ENCODE results near the gene PDE11A.
A peak's percentile ranks its signal among the peaks of the same experiment; 100 is the strongest.

Gene PDE11A

GRCh38 chr2:177619986-177620385 lies 452.6 kb downstream of the PDE11A start:
- Histone ChIP-seq H3K4me3 (ENCODE audit: low read depth, low read length) (no peak overlapping the region), H3K27ac (no peak overlapping the region), H3K9me3 (ENCODE audit: control insufficient read depth, low read length) (peaks cover 3% of the 10 kb centered on the region), H3K36me3 (ENCODE audit: control insufficient read depth, insufficient read depth, low read length) (no peaks in the 10 kb centered on the region), H3K79me2 (no peaks in the 10 kb centered on the region), H3K27me3 (ENCODE audit: control insufficient read depth, insufficient read depth, low read length) (no peaks in the 10 kb centered on the region), H2AFZ (peak overlapping the region; percentile 87), H3K9ac (no peak overlapping the region), H3K4me2 (ENCODE audit: low read length) (no peak overlapping the region), H3K4me1 (peaks cover 4% of the 10 kb centered on the region)
- no peak for TF ChIP-seq CTCF (IDR thresholded peaks at IDR 0.05)

- H3K9ac ChIP-seq, result no peak overlapping the region
- no peaks in the 10 kb centered on the region for H3K36me3 ChIP-seq (ENCODE audit: control insufficient read depth, insufficient read depth, low read length)
- peak overlapping the region; percentile 98 for H3K27ac ChIP-seq
- H3K4me3 ChIP-seq (ENCODE audit: low read depth, low read length), result peak overlapping the region; percentile 77
- TF ChIP-seq CTCF (IDR thresholded peaks at IDR 0.05), result no peak
- H3K4me2 ChIP-seq (ENCODE audit: low read length), result peak overlapping the region; percentile 92
- peaks cover 3% of the 10 kb centered on the region for H3K9me3 ChIP-seq (ENCODE audit: control insufficient read depth, low read length)
- H2AFZ ChIP-seq, result peak overlapping the region; percentile 87
- no peaks in the 10 kb centered on the region for H3K27me3 ChIP-seq (ENCODE audit: control insufficient read depth, insufficient read depth, low read length)
- H3K79me2 ChIP-seq, result no peaks in the 10 kb centered on the region
- peaks cover 4% of the 10 kb centered on the region for H3K4me1 ChIP-seq
Observed at GRCh38 chr2:177619461-177619860, 453.1 kb downstream of the PDE11A start.

- Histone ChIP-seq H3K4me1 (peaks cover 4% of the 10 kb centered on the region), H3K79me2 (no peaks in the 10 kb centered on the region), H3K9ac (peak overlapping the region; percentile 21), H3K27me3 (ENCODE audit: control insufficient read depth, insufficient read depth, low read length) (no peaks in the 10 kb centered on the region), H3K9me3 (ENCODE audit: control insufficient read depth, low read length) (peaks cover 3% of the 10 kb centered on the region), H3K4me3 (ENCODE audit: low read depth, low read length) (peak overlapping the region; percentile 77), H3K4me2 (ENCODE audit: low read length) (peak overlapping the region; percentile 92), H2AFZ (peak overlapping the region; percentile 87), H3K27ac (peak overlapping the region; percentile 98), H3K36me3 (ENCODE audit: control insufficient read depth, insufficient read depth, low read length) (no peaks in the 10 kb centered on the region)
- no peak for TF ChIP-seq CTCF (IDR thresholded peaks at IDR 0.05)
Observed at GRCh38 chr2:177618255-177619253, 454.0 kb downstream of the PDE11A start.

- Histone ChIP-seq H3K4me3 (ENCODE audit: low read depth, low read length) (peak overlapping the region; percentile 77), H3K36me3 (ENCODE audit: control insufficient read depth, insufficient read depth, low read length) (no peaks in the 10 kb centered on the region), H3K27me3 (ENCODE audit: control insufficient read depth, insufficient read depth, low read length) (no peaks in the 10 kb centered on the region), H2AFZ (peak overlapping the region; percentile 87), H3K79me2 (no peaks in the 10 kb centered on the region), H3K9me3 (ENCODE audit: control insufficient read depth, low read length) (peaks cover 3% of the 10 kb centered on the region), H3K4me2 (ENCODE audit: low read length) (peak overlapping the region; percentile 92), H3K9ac (peak overlapping the region; percentile 21), H3K4me1 (peaks cover 4% of the 10 kb centered on the region), H3K27ac (peak overlapping the region; percentile 98)
- TF ChIP-seq CTCF (IDR thresholded peaks at IDR 0.05), result no peak
Observed at GRCh38 chr2:177617849-177618248, 454.7 kb downstream of the PDE11A start.

Measured in parathyroid adenoma (tissue), 2 donors.